K562 (cell line): ENCODE measurements around the gene KCTD21. TPM values are rescaled to one million over a fixed set of nuclear protein-coding genes. Genes with fewer than 3 reads are reported as not detected.

Experiments
- ATAC-seq: fragments of 200-7000 bp; cut with Tn5 transposase; 3 replicates; pipeline ENCODE4 v1.9.1; 2020; ENCODE audit warnings: moderate library complexity
- BruUV-seq: library from RNA; stranded (reverse); fragments of 400-500 nt; replicated peaks from 2 replicates; lab custom pipeline; 2021; lab: Mats Ljungman, UMichigan
- CTCF ChIA-PET: fragments of 300-600 bp; formaldehyde crosslinking; extraction: SDS; loops from one replicate; lab custom pipeline; 2021; ENCODE audit warnings: low intra/inter-chr PET ratio; lab: Yijun Ruan, JAX
- POLR2A ChIA-PET: fragments of 300-600, 350-650 bp; sonication (Branson Sonifier 250); formaldehyde crosslinking; extraction: SDS; loops from one replicate; lab custom pipeline; 2021; ENCODE audit warnings: antibody characterized with exemption, inconsistent platforms; lab: Yijun Ruan, JAX
- DNase-seq, 4 experiments: peaks; one replicate each; pipeline versions ENCODE4 v3.0.0 to v3.0.0-alpha.2; 2011 to 2018; ENCODE audit warnings: low spot score in 3 of 4, mixed read lengths in 3 of 4; ENCODE audit errors: extremely low read depth in 1 of 4
- FAIRE-seq: peaks from 2 replicates; lab custom pipeline; 2011; peaks lifted over from hg19 to GRCh38; lab: Jason Lieb, UNC
- H2AFZ ChIP-seq: 2 replicates; pipeline ENCODE4 v1.6.0; 2011; ENCODE audit warnings: low read depth, low read length, control low read depth, inconsistent platforms
- H3K27ac ChIP-seq: fragments of 200-600 bp; 3 replicates; pipeline ENCODE4 v1.8.0; 2011; ENCODE audit warnings: low read depth, mild to moderate bottlenecking, control low read depth, inconsistent platforms, low read length, moderate library complexity, mixed read lengths; ENCODE audit errors: extremely low read depth
- H3K27me3 ChIP-seq, 2 experiments: fragments of 300-600 bp in 1 of 2; 2 replicates in 1 of 2; 3 replicates in 1 of 2; pipeline versions ENCODE4 v1.6.0 to v1.8.0; 2011; ENCODE audit warnings: inconsistent platforms in 2 of 2, low read length in 2 of 2, mild to moderate bottlenecking in 1 of 2, mixed read lengths in 1 of 2, moderate library complexity in 1 of 2; ENCODE audit not compliant: control insufficient read depth in 2 of 2, insufficient read depth in 2 of 2
- H3K36me3 ChIP-seq: fragments of 300-600 bp; 3 replicates; pipeline ENCODE4 v1.8.0; 2011; ENCODE audit warnings: mild to moderate bottlenecking, low read length, inconsistent platforms; ENCODE audit not compliant: control insufficient read depth, insufficient read depth
- H3K4me1 ChIP-seq, 2 experiments: fragments of 200-600 bp in 1 of 2; replicated peaks in 1 of 2; 2 replicates in 1 of 2; 3 replicates in 1 of 2; pipeline versions ENCODE4 v1.5.1 to v1.8.0; 2011; ENCODE audit warnings: inconsistent platforms in 2 of 2, low read length in 2 of 2, mild to moderate bottlenecking in 1 of 2, mixed read lengths in 1 of 2, moderate library complexity in 1 of 2; ENCODE audit not compliant: control insufficient read depth in 2 of 2, insufficient read depth in 2 of 2
- H3K4me2 ChIP-seq: 2 replicates; pipeline ENCODE4 v1.6.1; 2011; ENCODE audit warnings: low read length, control low read depth, inconsistent platforms, mixed read lengths; ENCODE audit not compliant: insufficient read depth
- H3K4me3 ChIP-seq: fragments of 200-600 bp; sonication (generic), shearing (Covaris generic); 2 replicates; pipeline ENCODE4 v1.5.1; 2016; ENCODE audit warnings: control low read depth, inconsistent platforms
- H3K79me2 ChIP-seq: fragments of 200-600 bp; 3 replicates; pipeline ENCODE4 v1.8.0; 2011; ENCODE audit warnings: low read length, inconsistent platforms; ENCODE audit not compliant: control insufficient read depth, insufficient read depth
- H3K9ac ChIP-seq, 2 experiments: 2 replicates each; pipeline versions ENCODE4 v1.6.0 to v1.6.1; 2011; ENCODE audit warnings: low read depth in 2 of 2, low read length in 2 of 2, control low read depth in 1 of 2, inconsistent platforms in 1 of 2, mild to moderate bottlenecking in 1 of 2, mixed read lengths in 1 of 2; ENCODE audit not compliant: insufficient read depth in 1 of 2
- H3K9me1 ChIP-seq: one replicate; pipeline ENCODE4 v1.6.0; 2011; ENCODE audit warnings: inconsistent platforms, mild to moderate bottlenecking, low read length, moderate library complexity; ENCODE audit not compliant: control insufficient read depth, insufficient read depth
- H3K9me3 ChIP-seq: replicated peaks from 2 replicates; pipeline ENCODE4 v1.5.1; 2011; ENCODE audit warnings: low read depth, low read length, inconsistent platforms; ENCODE audit not compliant: control insufficient read depth, insufficient read depth
- H4K20me1 ChIP-seq: replicated peaks from 2 replicates; pipeline ENCODE4 v1.6.1; 2011; ENCODE audit warnings: low read length, inconsistent platforms, mixed read lengths; ENCODE audit not compliant: control insufficient read depth, insufficient read depth
- ARNT ChIP-seq, 2 experiments: fragments of 450-650 bp; IDR thresholded peaks; 2 replicates each; pipeline ENCODE4 v1.6.1; 2016; ENCODE audit warnings: mild to moderate bottlenecking in 1 of 2
- CTCF ChIP-seq, 3 experiments: IDR thresholded peaks in 2 of 3; conservative IDR thresholded peaks in 1 of 3; 2 replicates each; pipeline ENCODE4 v1.5.1; 2011 to 2012; ENCODE audit warnings: low read length in 3 of 3, mild to moderate bottlenecking in 3 of 3, control low read depth in 2 of 3, improper control_type of control experiment in 1 of 3, inconsistent platforms in 1 of 3, low read depth in 1 of 3, mixed read lengths in 1 of 3, moderate library complexity in 1 of 3; ENCODE audit not compliant: insufficient read depth in 2 of 3
- HDGF ChIP-seq: fragments of 450-650 bp; IDR thresholded peaks from 2 replicates; pipeline ENCODE4 v1.6.1; 2016
- HMGN3 ChIP-seq: IDR thresholded peaks from 2 replicates; pipeline ENCODE4 v1.6.1; 2011; ENCODE audit warnings: borderline replicate concordance, low read depth, mild to moderate bottlenecking, mixed read lengths, low read length; ENCODE audit not compliant: insufficient read length; ENCODE audit errors: extremely low read depth
- ILF3 ChIP-seq: fragments of 450-650 bp; IDR thresholded peaks from 2 replicates; pipeline ENCODE4 v1.6.1; 2018; ENCODE audit warnings: antibody characterized with exemption, mild to moderate bottlenecking, moderate library complexity, borderline replicate concordance
- KAT7 ChIP-seq: sonication (generic); formaldehyde crosslinking; IDR thresholded peaks from 2 replicates; pipeline ENCODE4 v1.8.0; 2022; ENCODE audit warnings: missing genetic modification reagents, mild to moderate bottlenecking, borderline replicate concordance
- KDM1A ChIP-seq, 2 experiments: fragments of 450-650 bp; IDR thresholded peaks; 2 replicates each; pipeline ENCODE4 v1.6.1; 2016; ENCODE audit warnings: mild to moderate bottlenecking in 2 of 2
- MAZ ChIP-seq, 2 experiments: fragments of 450-650 bp in 1 of 2; sonication (generic) in 1 of 2; formaldehyde crosslinking; IDR thresholded peaks in 1 of 2; conservative IDR thresholded peaks in 1 of 2; 2 replicates each; pipeline versions ENCODE4 v1.4.0 to v1.5.0; 2020; ENCODE audit warnings: mild to moderate bottlenecking in 1 of 2, missing genetic modification reagents in 1 of 2
- MEF2D ChIP-seq: conservative IDR thresholded peaks from 2 replicates; pipeline ENCODE4 v1.6.1; 2016; ENCODE audit warnings: low read depth, missing genetic modification characterization, missing compliant biosample characterization
- MTA2 ChIP-seq: fragments of 450-650 bp; IDR thresholded peaks from 2 replicates; pipeline ENCODE4 v1.6.1; 2016; ENCODE audit warnings: low read depth
- OTX1 ChIP-seq: fragments of 450-650 bp; formaldehyde crosslinking; IDR thresholded peaks from 2 replicates; pipeline ENCODE4 v1.4.0; 2022; ENCODE audit warnings: mild to moderate bottlenecking
- PTBP1 ChIP-seq: fragments of 200-400 bp; formaldehyde crosslinking; IDR thresholded peaks from 2 replicates; pipeline ENCODE4 v1.6.1; 2017; ENCODE audit warnings: low read depth, low read length
- SMARCA4 ChIP-seq: fragments of 450-650 bp; IDR thresholded peaks from 2 replicates; pipeline ENCODE4 v1.6.1; 2016
- SMARCA5 ChIP-seq: fragments of 450-650 bp; IDR thresholded peaks from 2 replicates; pipeline ENCODE4 v1.6.1; 2016
- SOX6 ChIP-seq: fragments of 450-650 bp; IDR thresholded peaks from 2 replicates; pipeline ENCODE4 v1.6.1; 2014; ENCODE audit warnings: mild to moderate bottlenecking
- SREBF1 ChIP-seq: fragments of 150-350 bp; IDR thresholded peaks from 2 replicates; pipeline ENCODE4 v1.6.1; 2014; ENCODE audit warnings: antibody characterized with exemption, low read depth, low read length, borderline replicate concordance
- YY1 ChIP-seq, 3 experiments: IDR thresholded peaks; 2 replicates each; pipeline ENCODE4 v1.6.1; 2011; ENCODE audit warnings: low read length in 2 of 3, mild to moderate bottlenecking in 2 of 3, moderate library complexity in 2 of 3, borderline replicate concordance in 1 of 3, control low read depth in 1 of 3, low read depth in 1 of 3; ENCODE audit not compliant: insufficient read depth in 3 of 3, insufficient replicate concordance in 2 of 3, control insufficient read depth in 1 of 3, insufficient read length in 1 of 3; ENCODE audit errors: extremely low read depth in 1 of 3
- ZNF354B ChIP-seq: fragments of 250-450 bp; sonication (Bioruptor Pico); IDR thresholded peaks from 2 replicates; pipeline ENCODE4 v1.4.0; 2020
- WGBS: fragments of 100-300 bp; shearing (Covaris generic); methylation state at CpG from one replicate; pipeline ENCODE4 v1.1.6; 2016; ENCODE audit warnings: low coverage, mixed read lengths; ENCODE audit not compliant: insufficient coverage; ENCODE audit errors: missing lambda C conversion rate; 5-methylcytosine and 5-hydroxymethylcytosine counted together
- in situ Hi-C: fragments of 300-500 bp; cut with MboI; formaldehyde crosslinking; loops from 4 replicates; pipeline ENCODE4 v1.15.0; 2018; ENCODE audit warnings: inconsistent platforms, mixed read lengths
- intact Hi-C: fragments of 100-400 bp; cut with micrococcal nuclease; formaldehyde crosslinking; loops from 2 replicates; pipeline ENCODE4 v1.14.2; 2022
- polyA plus RNA-seq, 8 experiments: library from polyadenylated mRNA; depleted of rRNA in 4 of 8; stranded (reverse) in 5 of 8; unstranded in 3 of 8; fragments of >200 nt; fragmentation: Nextera tagmentation in 2 of 8; fragmentation: Illumina TruSeq in 1 of 8; extraction: Ambion mirVana in 2 of 8; extraction: Trizol in 1 of 8; gene quantifications; 2 replicates each; pipeline versions ENCODE4 v1.2.1 to v1.2.3, GENCODE V29; 2011 to 2014; ENCODE audit warnings: inconsistent platforms in 1 of 8, missing spikeins in 1 of 8
- total RNA-seq, 7 experiments: library from RNA; depleted of rRNA in 6 of 7; stranded (reverse); fragments of >200 nt in 6 of 7; fragmentation: Illumina TruSeq in 2 of 7; extraction: Trizol in 2 of 7; gene quantifications; 2 replicates each; pipeline versions ENCODE4 v1.2.1 to v1.2.3, GENCODE V29; 2011 to 2021; ENCODE audit warnings: low replicate concordance in 1 of 7
- TF ChIP-seq, protein P1 (sequence below), 2 experiments: fragments of 250-450 bp in 1 of 2; fragments of 450-650 bp in 1 of 2; sonication (Bioruptor Pico) in 1 of 2; IDR thresholded peaks; 2 replicates each; pipeline versions ENCODE4 v1.6.1 to v1.8.0; 2016 to 2021; ENCODE audit warnings: mild to moderate bottlenecking in 2 of 2, moderate library complexity in 2 of 2, missing compliant biosample characterization in 1 of 2, missing genetic modification characterization in 1 of 2

KCTD21 gene
- total and polyA plus RNA-seq, 9 of the 15 experiments (the other 6 are each of a cell fraction or from before 2014, with no cell fraction given): 0.34 to 5.4 (median 1.9) TPM

- TSS peak; percentile 68 for BruUV-seq
- Histone ChIP-seq H3K9me1 (no peaks in the 10 kb centered on the region), H4K20me1 (no peaks in the 10 kb centered on the region), H3K79me2 (peaks cover 56% of the 10 kb centered on the region), H3K9ac (peak overlapping the region; percentile 93 to 94), H3K27ac (peak overlapping the region; percentile 91), H2AFZ (peak overlapping the region; percentile 93), H3K36me3 (peaks cover 44% of the 10 kb centered on the region), H3K4me3 (peak overlapping the region; percentile 59), H3K9me3 (peaks cover 6% of the 10 kb centered on the region; the same call in 1 of the 2 replicates), H3K4me1 (peaks cover 15 to 17% of the 10 kb centered on the region in 2 experiments; a peak in 4 of 5 replicates), H3K27me3 (no peaks in the 10 kb centered on the region), H3K4me2 (peak overlapping the region; percentile 98)
- intact Hi-C loops: loop anchor here (2.0 kb wide), 1 partner anchor 60 kb away; the partner anchor contains the start of gene NDUFC2
- FAIRE-seq (peak; percentile 40), DNase-seq (peak; percentile 55 to 73 (median 60)), ATAC-seq (peak; percentile 51)
- POLR2A ChIA-PET: interaction anchor here (0.6 to 2.5 kb wide), 10 partner anchors 8 to 144 kb away, joined by 3 to 12 read pairs (median 4); partner anchors contain the start of genes INTS4, KCTD21 and NDUFC2
- 4% methylated on average over 12 of the region's 12 CpGs for WGBS
- CTCF ChIA-PET: no interaction called here
- in situ Hi-C loops: no loop called here
- TF ChIP-seq SOX6 (0 out of 2 replicates have a peak, but pooled peaks have one; percentile 35), ARNT (IDR thresholded peaks at IDR 0.05) (peak in 1 of 2 experiments; percentile 30; a peak in 1 of 4 replicates), KDM1A (IDR thresholded peaks at IDR 0.05) (peak; percentile 87 to 89), SREBF1 (no peak), PTBP1 (peak; percentile 90; the same call in 1 of the 2 replicates), HMGN3 (no peak), HDGF (peak; percentile 13; the same call in 1 of the 2 replicates), ZNF354B (CRISPR knock-in tag) (no peak), CTCF (IDR thresholded peaks at IDR 0.05 in 2 of 3, conservative IDR thresholded peaks at IDR 0.05 in 1 of 3; ENCODE audit: insufficient read depth in 2 of 3, low read depth in 1 of 3, low read length in 3 of 3) (peak in 2 of 3 experiments; percentile 16 to 38; a peak in 1 of 6 replicates), KAT7 (CRISPR knock-in tag) (peak; percentile 17; the same call in 1 of the 2 replicates), SMARCA4 (peak; percentile 41; the same call in 1 of the 2 replicates), MEF2D (0 out of 2 replicates have a peak, but pooled peaks have one; percentile 36), OTX1 (CRISPR knock-in tag) (0 out of 2 replicates have a peak, but pooled peaks have one; percentile 6), MTA2 (0 out of 2 replicates have a peak, but pooled peaks have one; percentile 7), MAZ (CRISPR knock-in tag; conservative IDR thresholded peaks at IDR 0.05 in 1 of 2, IDR thresholded peaks at IDR 0.05 in 1 of 2) (0 out of 4 replicates have a peak, but pooled peaks of 1 of the 2 experiments have one; percentile 14), ILF3 (peak; percentile 4; the same call in 1 of the 2 replicates), YY1 (IDR thresholded peaks at IDR 0.05; ENCODE audit: borderline replicate concordance in 1 of 3, control insufficient read depth in 1 of 3, extremely low read depth in 1 of 3, insufficient read depth in 3 of 3, insufficient read length in 1 of 3, insufficient replicate concordance in 2 of 3, low read depth in 1 of 3, low read length in 2 of 3) (peak in 1 of 3 experiments; percentile 29), SMARCA5 (peak; percentile 94)
- TF ChIP-seq, protein P1, sequence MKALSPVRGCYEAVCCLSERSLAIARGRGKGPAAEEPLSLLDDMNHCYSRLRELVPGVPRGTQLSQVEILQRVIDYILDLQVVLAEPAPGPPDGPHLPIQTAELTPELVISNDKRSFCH (CRISPR knock-in tag; IDR thresholded peaks at IDR 0.05): no peak
- TF ChIP-seq, protein P1 (tag; IDR thresholded peaks at IDR 0.05): 0 out of 2 replicates have a peak, but pooled peaks have one; percentile 25
Observed at GRCh38 chr11:78138694-78139421, 49.6 kb downstream of the KCTD21 start.
